ENCODE data around the gene FOXP1.

GRCh38 chr3:71148455-71149060 lies 435.0 kb downstream of the FOXP1 start:
- TF ChIP-seq MXI1 (conservative IDR thresholded peaks at IDR 0.05; ENCODE audit: poor library complexity, severe bottlenecking) (no peak), SMC3 (conservative IDR thresholded peaks at IDR 0.05; ENCODE audit: poor library complexity) (no peak), CTCF (IDR thresholded peaks at IDR 0.05; ENCODE audit: poor library complexity, severe bottlenecking) (no peak)
